DOHH2 (cell line): ENCODE measurements around the gene PDZK1.
"Not testable (repeated sequence)": the region's sequence is repeated elsewhere in the genome, so short reads cannot be mapped to it uniquely, and the experiment has no call there.

Experiments used
- H3F3A ChIP-seq: fragments of 200-600 bp; sonication (generic), shearing (Covaris generic); 2 replicates; pipeline ENCODE4 v1.6.0; 2016; ENCODE audit warnings: antibody characterized with exemption, mild to moderate bottlenecking; ENCODE audit not compliant: control insufficient read depth, insufficient read depth
- H3K27ac ChIP-seq: fragments of 200-600 bp; sonication (generic); 2 replicates; pipeline ENCODE4 v1.5.1; 2014; ENCODE audit warnings: low read depth, mild to moderate bottlenecking, low read length, moderate library complexity
- H3K27me3 ChIP-seq: fragments of 200-600 bp; sonication (generic); 2 replicates; pipeline ENCODE4 v1.6.1; 2014; ENCODE audit warnings: mild to moderate bottlenecking, low read length, mixed read lengths; ENCODE audit not compliant: control insufficient read depth
- H3K36me3 ChIP-seq: fragments of 200-600 bp; sonication (generic); 2 replicates; pipeline ENCODE4 v1.6.1; 2014; ENCODE audit warnings: mild to moderate bottlenecking, low read length, moderate library complexity, mixed read lengths; ENCODE audit not compliant: control insufficient read depth
- H3K4me1 ChIP-seq: fragments of 200-600 bp; sonication (generic); 2 replicates; pipeline ENCODE4 v1.6.1; 2014; ENCODE audit warnings: mild to moderate bottlenecking, low read length, mixed read lengths; ENCODE audit not compliant: control insufficient read depth
- H3K4me2 ChIP-seq: fragments of 200-600 bp; sonication (generic); 2 replicates; pipeline ENCODE4 v1.6.0; 2014; ENCODE audit warnings: mild to moderate bottlenecking, low read length, moderate library complexity
- H3K4me3 ChIP-seq: fragments of 200-600 bp; sonication (generic); 2 replicates; pipeline ENCODE4 v1.5.1; 2014; ENCODE audit warnings: mild to moderate bottlenecking, low read length, mixed read lengths
- H3K79me2 ChIP-seq: fragments of 200-600 bp; sonication (generic); 2 replicates; pipeline ENCODE4 v1.6.1; 2014; ENCODE audit warnings: mild to moderate bottlenecking, low read length, mixed read lengths; ENCODE audit not compliant: control insufficient read depth
- H3K9me2 ChIP-seq: fragments of 200-600 bp; sonication (generic); replicated peaks from 2 replicates; pipeline ENCODE4 v1.6.1; 2014; ENCODE audit warnings: mild to moderate bottlenecking, low read length, mixed read lengths; ENCODE audit not compliant: control insufficient read depth
- H3K9me3 ChIP-seq: fragments of 200-600 bp; sonication (generic); 2 replicates; pipeline ENCODE4 v1.6.1; 2014; ENCODE audit warnings: antibody characterized with exemption, low read length, mixed read lengths; ENCODE audit not compliant: control insufficient read depth, insufficient read depth
- H4K20me1 ChIP-seq: fragments of 200-600 bp; sonication (generic); 2 replicates; pipeline ENCODE4 v1.6.0; 2014; ENCODE audit warnings: low read depth, mild to moderate bottlenecking, antibody characterized with exemption, low read length, moderate library complexity; ENCODE audit not compliant: control insufficient read depth, insufficient read depth
- EZH2phosphoT487 ChIP-seq: fragments of 200-600 bp; sonication (generic); IDR thresholded peaks from 2 replicates; pipeline ENCODE4 v1.6.1; 2017; ENCODE audit warnings: borderline replicate concordance, mild to moderate bottlenecking, antibody characterized with exemption, low read length, moderate library complexity, mixed read lengths
- TF ChIP-seq, protein P1 (sequence below): fragments of 200-600 bp; sonication (generic); IDR thresholded peaks from one replicate; pipeline ENCODE4 v1.5.1; 2014; ENCODE audit warnings: antibody characterized with exemption, mild to moderate bottlenecking, low read depth, low read length; ENCODE audit not compliant: poor library complexity, severe bottlenecking

PDZK1 gene

DNA sequence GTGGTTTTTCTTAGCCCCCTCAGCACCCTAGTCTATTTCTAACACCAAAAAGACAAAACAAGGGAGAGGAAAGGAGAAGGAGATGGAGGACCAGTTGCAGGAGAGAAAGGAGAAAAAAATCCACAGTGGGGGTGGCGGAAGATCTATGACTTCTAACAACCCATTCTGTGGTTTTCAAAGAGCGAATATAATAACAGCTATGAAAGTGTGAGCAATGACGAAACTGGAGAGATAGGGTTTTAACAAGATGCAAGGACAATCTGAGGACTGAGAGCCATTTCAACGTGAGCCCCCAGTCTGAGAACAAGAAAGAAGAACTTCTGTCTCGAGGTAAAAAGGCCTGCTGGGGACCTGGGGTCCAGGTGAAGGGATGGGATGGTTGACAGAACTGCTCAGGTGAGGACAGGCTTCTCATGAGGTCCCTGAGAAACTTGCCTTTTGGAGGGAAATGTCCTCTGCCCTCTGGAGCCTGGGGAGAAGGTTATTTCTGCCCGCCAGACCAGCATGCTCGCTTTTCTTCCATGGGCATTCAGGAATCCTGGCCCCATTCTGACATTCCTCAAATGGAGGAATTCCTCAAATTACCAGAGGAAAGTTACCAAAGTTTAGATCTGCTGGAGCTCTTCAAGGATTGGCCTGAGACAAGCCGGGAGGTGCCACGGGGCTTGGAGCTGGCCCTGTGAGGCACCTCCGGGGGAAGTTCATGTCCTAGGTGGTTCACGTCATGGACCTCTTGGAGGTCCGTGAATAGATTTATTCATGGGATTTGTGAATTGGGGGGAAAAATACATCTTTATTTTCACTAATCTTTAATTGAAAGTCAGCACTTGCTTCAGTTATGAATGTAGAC is 12.3 kb upstream of the PDZK1 start, which contains the start of gene CD160:
TSS of gene CD160 (plus strand) at position 270 of the 850 bp plus-strand sequence. CDS start 8,829 bp downstream, outside the sequence.
- Histone ChIP-seq H3K27ac (no peak within 1 kb of the TSS), H3K9me2 (no peaks in the 10 kb centered on the region), H3K9me3 (no peaks in the 10 kb centered on the region), H3K27me3 (peaks cover 5% of the 10 kb centered on the region; the same call in 1 of the 2 replicates), H3K79me2 (no peaks in the 10 kb centered on the region), H3K4me2 (no peak within 1 kb of the TSS), H3K36me3 (no peaks in the 10 kb centered on the region), H3F3A (no peaks in the 10 kb centered on the region), H3K4me1 (0 out of 2 replicates have a peak, but pooled peaks cover 5% of the 10 kb centered on the region), H3K4me3 (no peak within 1 kb of the TSS), H4K20me1 (no peaks in the 10 kb centered on the region)
- TF ChIP-seq, protein P1, sequence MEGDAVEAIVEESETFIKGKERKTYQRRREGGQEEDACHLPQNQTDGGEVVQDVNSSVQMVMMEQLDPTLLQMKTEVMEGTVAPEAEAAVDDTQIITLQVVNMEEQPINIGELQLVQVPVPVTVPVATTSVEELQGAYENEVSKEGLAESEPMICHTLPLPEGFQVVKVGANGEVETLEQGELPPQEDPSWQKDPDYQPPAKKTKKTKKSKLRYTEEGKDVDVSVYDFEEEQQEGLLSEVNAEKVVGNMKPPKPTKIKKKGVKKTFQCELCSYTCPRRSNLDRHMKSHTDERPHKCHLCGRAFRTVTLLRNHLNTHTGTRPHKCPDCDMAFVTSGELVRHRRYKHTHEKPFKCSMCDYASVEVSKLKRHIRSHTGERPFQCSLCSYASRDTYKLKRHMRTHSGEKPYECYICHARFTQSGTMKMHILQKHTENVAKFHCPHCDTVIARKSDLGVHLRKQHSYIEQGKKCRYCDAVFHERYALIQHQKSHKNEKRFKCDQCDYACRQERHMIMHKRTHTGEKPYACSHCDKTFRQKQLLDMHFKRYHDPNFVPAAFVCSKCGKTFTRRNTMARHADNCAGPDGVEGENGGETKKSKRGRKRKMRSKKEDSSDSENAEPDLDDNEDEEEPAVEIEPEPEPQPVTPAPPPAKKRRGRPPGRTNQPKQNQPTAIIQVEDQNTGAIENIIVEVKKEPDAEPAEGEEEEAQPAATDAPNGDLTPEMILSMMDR = no peak
- TF ChIP-seq EZH2phosphoT487 = no peak

DNA sequence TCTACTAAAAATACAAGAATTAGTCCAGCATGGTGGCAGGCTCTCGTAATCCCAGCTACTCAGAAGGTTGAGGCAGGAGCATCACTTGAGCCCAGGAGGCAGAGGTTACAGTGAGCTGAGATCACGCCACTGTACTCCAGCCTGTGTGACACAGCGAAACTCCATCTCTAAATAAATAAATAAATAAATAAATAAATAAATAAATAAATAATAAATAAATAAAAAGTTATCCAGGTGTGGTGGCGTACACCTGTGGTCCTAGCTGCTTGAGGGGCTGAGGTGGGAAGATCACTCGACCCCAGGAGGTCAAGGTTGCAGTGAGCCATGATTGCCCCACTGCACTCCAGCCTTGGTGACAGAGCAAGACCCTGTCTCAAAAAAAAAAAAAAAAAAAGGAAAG is 11.3 kb upstream of the PDZK1 start:
- H3K27me3 ChIP-seq, H3K4me1 ChIP-seq, H3K36me3 ChIP-seq, H3K4me3 ChIP-seq, H3F3A ChIP-seq, H3K27ac ChIP-seq, H3K9me3 ChIP-seq, H3K79me2 ChIP-seq, H4K20me1 ChIP-seq, H3K9me2 ChIP-seq, H3K4me2 ChIP-seq: not testable (repeated sequence)

DNA sequence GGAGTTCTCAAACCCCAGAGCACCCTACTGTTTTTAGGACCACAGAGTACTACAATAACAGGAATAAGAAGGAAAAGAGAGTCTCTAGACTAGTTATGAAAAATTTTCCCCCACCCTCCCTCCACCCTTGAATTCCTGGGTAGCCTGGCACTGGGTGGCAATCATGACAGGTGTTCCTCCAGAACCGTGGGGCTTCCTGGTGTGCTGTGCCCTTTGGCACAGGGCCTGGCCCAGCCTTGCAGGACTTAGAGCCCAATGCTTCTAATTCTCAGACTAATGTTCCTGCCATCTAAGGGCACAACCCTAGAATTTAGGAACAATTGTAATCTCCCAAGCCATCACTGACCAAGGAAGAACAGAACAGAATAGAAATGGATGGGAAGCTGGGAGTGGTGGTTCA is 10.7 kb upstream of the PDZK1 start:
- Histone ChIP-seq H3K79me2 (no peaks in the 10 kb centered on the region), H3K27ac (no peak overlapping the region), H3K4me3 (no peak overlapping the region), H3K4me2 (no peak overlapping the region), H3K4me1 (0 out of 2 replicates have a peak, but pooled peaks cover 5% of the 10 kb centered on the region), H4K20me1 (no peaks in the 10 kb centered on the region), H3F3A (no peaks in the 10 kb centered on the region), H3K36me3 (no peaks in the 10 kb centered on the region), H3K9me2 (no peaks in the 10 kb centered on the region), H3K9me3 (no peaks in the 10 kb centered on the region), H3K27me3 (peaks cover 5% of the 10 kb centered on the region; the same call in 1 of the 2 replicates)
- TF ChIP-seq EZH2phosphoT487 = no peak
- TF ChIP-seq, protein P1 = no peak
